DND-41 (cell line): ENCODE measurements around the gene PNKD.

ENCODE experiments used
- ATAC-seq: fragments of 200-7000 bp; cut with Tn5 transposase; 3 replicates; pipeline ENCODE4 v1.9.1; 2021; ENCODE audit warnings: low read depth; ENCODE audit not compliant: insufficient read depth
- DNase-seq: peaks from one replicate; pipeline ENCODE4 v3.0.0-alpha.2; 2020
- H2AFZ ChIP-seq: 2 replicates; pipeline ENCODE4 v1.6.0; 2012; ENCODE audit warnings: low read depth, low read length
- H3K27ac ChIP-seq: 2 replicates; pipeline ENCODE4 v1.5.1; 2012; ENCODE audit warnings: low read length, inconsistent platforms
- H3K27me3 ChIP-seq: fragments of 200-600 bp; sonication (generic); 2 replicates; pipeline ENCODE4 v1.6.0; 2012; ENCODE audit warnings: low read length, mild to moderate bottlenecking, inconsistent platforms; ENCODE audit not compliant: insufficient read depth, poor library complexity
- H3K36me3 ChIP-seq: 2 replicates; pipeline ENCODE4 v1.5.1; 2012; ENCODE audit warnings: low read length, inconsistent platforms; ENCODE audit not compliant: insufficient read depth
- H3K4me1 ChIP-seq: 2 replicates; pipeline ENCODE4 v1.5.1; 2012; ENCODE audit warnings: mild to moderate bottlenecking, low read length; ENCODE audit not compliant: insufficient read depth
- H3K4me2 ChIP-seq: 2 replicates; pipeline ENCODE4 v1.6.0; 2012; ENCODE audit warnings: mild to moderate bottlenecking, moderate library complexity, low read length, inconsistent platforms; ENCODE audit not compliant: insufficient read depth
- H3K4me3 ChIP-seq, 2 experiments: fragments of 200-600 bp in 1 of 2; shearing (Covaris generic) in 1 of 2; 2 replicates each; pipeline ENCODE4 v1.5.1; 2012 to 2016; ENCODE audit warnings: inconsistent platforms in 2 of 2, low read length in 2 of 2, mild to moderate bottlenecking in 2 of 2, low read depth in 1 of 2, moderate library complexity in 1 of 2
- H3K79me2 ChIP-seq: 2 replicates; pipeline ENCODE4 v1.6.0; 2012; ENCODE audit warnings: low read length, inconsistent platforms; ENCODE audit not compliant: insufficient read depth
- H3K9ac ChIP-seq: 2 replicates; pipeline ENCODE4 v1.6.0; 2012; ENCODE audit warnings: low read depth, mild to moderate bottlenecking, inconsistent platforms, low read length, moderate library complexity
- H3K9me3 ChIP-seq: 2 replicates; pipeline ENCODE4 v1.5.1; 2012; ENCODE audit warnings: low read length, moderate library complexity, mild to moderate bottlenecking, inconsistent platforms; ENCODE audit not compliant: insufficient read depth, severe bottlenecking
- H4K20me1 ChIP-seq: 2 replicates; pipeline ENCODE4 v1.6.0; 2012; ENCODE audit warnings: low read length; ENCODE audit not compliant: insufficient read depth
- CTCF ChIP-seq: IDR thresholded peaks from 2 replicates; pipeline ENCODE4 v1.5.1; 2012; ENCODE audit warnings: borderline replicate concordance, low read length, moderate library complexity, mild to moderate bottlenecking; ENCODE audit not compliant: poor library complexity, severe bottlenecking; ENCODE audit errors: extremely low read depth
- EZH2 ChIP-seq: IDR thresholded peaks from 3 replicates; pipeline ENCODE4 v1.6.1; 2012; ENCODE audit warnings: borderline replicate concordance, low read depth, mild to moderate bottlenecking, moderate library complexity, low read length, inconsistent platforms; ENCODE audit not compliant: severe bottlenecking

The PNKD gene

GRCh38 chr2:218329027-218329825, 58.9 kb downstream of the PNKD start:
- H4K20me1 ChIP-seq: no peaks in the 10 kb centered on the region
- no peaks in the 10 kb centered on the region for H3K36me3 ChIP-seq
- no peak overlapping the region for H3K4me3 ChIP-seq
- ATAC-seq (no peak), DNase-seq (no peak)
- H3K27ac ChIP-seq: no peak overlapping the region
- no peaks in the 10 kb centered on the region for H3K9me3 ChIP-seq
- TF ChIP-seq CTCF: no peak
- no peak for TF ChIP-seq EZH2
- no peak overlapping the region for H3K9ac ChIP-seq
- H3K4me2 ChIP-seq: no peak overlapping the region
- H3K27me3 ChIP-seq: no peaks in the 10 kb centered on the region
- H3K4me1 ChIP-seq: no peaks in the 10 kb centered on the region
- no peak overlapping the region for H2AFZ ChIP-seq
- H3K79me2 ChIP-seq: no peaks in the 10 kb centered on the region

GRCh38 chr2:218329826-218330593, 59.7 kb downstream of the PNKD start:
- no peak overlapping the region for H3K4me3 ChIP-seq
- no peaks in the 10 kb centered on the region for H3K36me3 ChIP-seq
- DNase-seq (no peak), ATAC-seq (no peak)
- no peaks in the 10 kb centered on the region for H3K79me2 ChIP-seq
- H3K27ac ChIP-seq: no peak overlapping the region
- no peak overlapping the region for H3K4me2 ChIP-seq
- no peaks in the 10 kb centered on the region for H3K9me3 ChIP-seq
- TF ChIP-seq CTCF: no peak
- TF ChIP-seq EZH2: no peak
- H3K9ac ChIP-seq: no peak overlapping the region
- H4K20me1 ChIP-seq: no peaks in the 10 kb centered on the region
- no peak overlapping the region for H2AFZ ChIP-seq
- no peaks in the 10 kb centered on the region for H3K27me3 ChIP-seq
- no peaks in the 10 kb centered on the region for H3K4me1 ChIP-seq

- H3K27me3 ChIP-seq: no peaks in the 10 kb centered on the region
- no peaks in the 10 kb centered on the region for H3K36me3 ChIP-seq
- no peaks in the 10 kb centered on the region for H4K20me1 ChIP-seq
- ATAC-seq: no peak
- no peak overlapping the region for H3K27ac ChIP-seq
- H3K4me2 ChIP-seq: no peak overlapping the region
- no peak overlapping the region for H3K4me3 ChIP-seq
- no peak for DNase-seq
- TF ChIP-seq EZH2: no peak
- TF ChIP-seq CTCF: no peak
- H3K9ac ChIP-seq: no peak overlapping the region
- H3K79me2 ChIP-seq: no peaks in the 10 kb centered on the region
- no peaks in the 10 kb centered on the region for H3K9me3 ChIP-seq
- no peaks in the 10 kb centered on the region for H3K4me1 ChIP-seq
- no peak overlapping the region for H2AFZ ChIP-seq
Observed at GRCh38 chr2:218331745-218332144, 61.4 kb downstream of the PNKD start.
